ENCODE data around the gene DNAJC4.

- TF ChIP-seq EZH2 (IDR thresholded peaks at IDR 0.05) (no peak), POLR2AphosphoS5 (IDR thresholded peaks at IDR 0.05; ENCODE audit: borderline replicate concordance, low read depth, low read length) (no peak), FOXP2 (optimal IDR thresholded peaks at IDR 0.05; ENCODE audit: control extremely low read depth, extremely low read length, insufficient read depth) (no peak)
Measured at GRCh38 chr11:64219354-64219684, 11.0 kb upstream of the DNAJC4 start.
